ENCODE measurements around the gene SPEF2. TPM values are rescaled to one million over a fixed set of nuclear protein-coding genes. Genes with fewer than 3 reads are reported as not detected.

Gene SPEF2
- total RNA-seq, 2 experiments from 2014 or later = 10.8 to 13.1 TPM

Other genes with a start within 250 kb of the SPEF2 start
- 100 to 1,000 TPM; 271 to 273 TPM for gene IL7R, start 239.0 kb downstream of the SPEF2 start, total RNA-seq